Endothelial cell of umbilical vein (primary cell): Measurements from ENCODE around the gene CARD9.

ENCODE experiments used
- GATA2 ChIP-seq: IDR thresholded peaks from 2 replicates; pipeline ENCODE4 v1.7.0; 2011; ENCODE audit warnings: low read depth, mild to moderate bottlenecking, moderate library complexity, mixed read lengths, low read length; ENCODE audit not compliant: insufficient read length, insufficient read depth
- JUN ChIP-seq: IDR thresholded peaks from 2 replicates; pipeline ENCODE4 v1.6.1; 2011; ENCODE audit warnings: borderline replicate concordance, low read depth; ENCODE audit not compliant: insufficient read length, insufficient read depth
- POLR2A ChIP-seq: IDR thresholded peaks from 2 replicates; pipeline ENCODE4 v1.6.1; 2012; ENCODE audit warnings: low read depth, mild to moderate bottlenecking, control low read depth, low read length
- POLR2AphosphoS5 ChIP-seq: IDR thresholded peaks from 2 replicates; pipeline ENCODE4 v1.6.1; 2012; ENCODE audit warnings: low read depth, mild to moderate bottlenecking, control low read depth, low read length, moderate library complexity; ENCODE audit not compliant: insufficient read depth
- TF ChIP-seq, protein P1 (sequence below), 2 donors: IDR thresholded peaks; 1 replicate in 1 of 2; 2 replicates in 1 of 2; pipeline ENCODE4 v1.5.1; 2011; ENCODE audit warnings: low read length in 2 of 2, mild to moderate bottlenecking in 2 of 2, moderate library complexity in 2 of 2, control low read depth in 1 of 2, inconsistent platforms in 1 of 2, low read depth in 1 of 2; ENCODE audit not compliant: insufficient read depth in 1 of 2; ENCODE audit errors: extremely low read depth in 1 of 2
- TF ChIP-seq, protein P2 (sequence below): IDR thresholded peaks from 2 replicates; pipeline ENCODE4 v1.6.1; 2011; ENCODE audit not compliant: insufficient read depth, insufficient read length

DNA sequence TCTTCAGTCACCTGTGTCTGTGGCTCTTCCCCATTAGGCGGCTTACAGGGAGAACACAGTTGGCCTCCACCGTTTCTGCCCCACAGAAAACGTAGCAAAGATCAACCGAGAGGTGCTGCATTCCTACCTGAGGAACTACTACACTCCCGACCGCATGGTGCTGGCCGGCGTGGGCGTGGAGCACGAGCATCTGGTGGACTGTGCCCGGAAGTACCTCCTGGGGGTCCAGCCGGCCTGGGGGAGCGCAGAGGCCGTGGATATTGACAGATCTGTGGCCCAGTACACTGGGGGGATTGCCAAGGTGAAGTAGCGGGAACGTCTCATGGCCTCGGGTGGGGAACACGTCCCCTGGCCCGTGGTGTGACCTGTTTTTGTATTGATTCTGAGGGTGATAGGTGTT is 43.4 kb upstream of the CARD9 start:
- TF ChIP-seq GATA2, result no peak
- TF ChIP-seq, protein P1, sequence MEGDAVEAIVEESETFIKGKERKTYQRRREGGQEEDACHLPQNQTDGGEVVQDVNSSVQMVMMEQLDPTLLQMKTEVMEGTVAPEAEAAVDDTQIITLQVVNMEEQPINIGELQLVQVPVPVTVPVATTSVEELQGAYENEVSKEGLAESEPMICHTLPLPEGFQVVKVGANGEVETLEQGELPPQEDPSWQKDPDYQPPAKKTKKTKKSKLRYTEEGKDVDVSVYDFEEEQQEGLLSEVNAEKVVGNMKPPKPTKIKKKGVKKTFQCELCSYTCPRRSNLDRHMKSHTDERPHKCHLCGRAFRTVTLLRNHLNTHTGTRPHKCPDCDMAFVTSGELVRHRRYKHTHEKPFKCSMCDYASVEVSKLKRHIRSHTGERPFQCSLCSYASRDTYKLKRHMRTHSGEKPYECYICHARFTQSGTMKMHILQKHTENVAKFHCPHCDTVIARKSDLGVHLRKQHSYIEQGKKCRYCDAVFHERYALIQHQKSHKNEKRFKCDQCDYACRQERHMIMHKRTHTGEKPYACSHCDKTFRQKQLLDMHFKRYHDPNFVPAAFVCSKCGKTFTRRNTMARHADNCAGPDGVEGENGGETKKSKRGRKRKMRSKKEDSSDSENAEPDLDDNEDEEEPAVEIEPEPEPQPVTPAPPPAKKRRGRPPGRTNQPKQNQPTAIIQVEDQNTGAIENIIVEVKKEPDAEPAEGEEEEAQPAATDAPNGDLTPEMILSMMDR (IDR thresholded peaks at IDR 0.05; ENCODE audit: extremely low read depth in 1 of 2, insufficient read depth in 1 of 2, low read depth in 1 of 2, low read length in 2 of 2), result no peak
- no peak for TF ChIP-seq POLR2AphosphoS5
- TF ChIP-seq JUN, result no peak
- TF ChIP-seq, protein P2, sequence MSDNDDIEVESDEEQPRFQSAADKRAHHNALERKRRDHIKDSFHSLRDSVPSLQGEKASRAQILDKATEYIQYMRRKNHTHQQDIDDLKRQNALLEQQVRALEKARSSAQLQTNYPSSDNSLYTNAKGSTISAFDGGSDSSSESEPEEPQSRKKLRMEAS, result no peak
- TF ChIP-seq POLR2A, result no peak
